GM21619 (cell line): Measurements from ENCODE around the gene NTRK2.
"Not testable (repeated sequence)": the region's sequence is repeated elsewhere in the genome, so short reads cannot be mapped to it uniquely, and the experiment has no call there.

Experiments used
- ATAC-seq: cut with Tn5 transposase; IDR thresholded peaks from one replicate; pipeline ENCODE4 v1.9.1; 2021; ENCODE audit not compliant: unreplicated experiment

NTRK2 gene

DNA sequence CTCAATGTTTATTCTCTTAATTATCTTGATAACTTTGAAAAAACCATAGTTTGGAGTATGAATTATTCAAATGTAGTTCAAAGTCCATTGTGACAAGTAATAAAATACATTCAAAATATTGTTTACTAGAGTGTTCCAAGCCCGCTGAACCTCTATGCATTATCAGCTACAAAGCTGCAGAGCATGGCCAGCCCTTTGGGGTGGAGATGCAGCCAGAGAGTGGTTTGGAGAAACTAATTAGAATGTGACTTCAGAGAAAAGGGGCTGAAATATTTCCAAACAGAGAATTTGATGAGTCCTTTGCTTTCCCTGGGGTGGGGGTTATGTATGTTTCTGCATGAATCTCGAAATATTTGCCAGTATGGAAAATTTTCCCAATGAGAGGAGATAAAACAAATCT is 211.3 kb downstream of the NTRK2 start:
- no peak for ATAC-seq

DNA sequence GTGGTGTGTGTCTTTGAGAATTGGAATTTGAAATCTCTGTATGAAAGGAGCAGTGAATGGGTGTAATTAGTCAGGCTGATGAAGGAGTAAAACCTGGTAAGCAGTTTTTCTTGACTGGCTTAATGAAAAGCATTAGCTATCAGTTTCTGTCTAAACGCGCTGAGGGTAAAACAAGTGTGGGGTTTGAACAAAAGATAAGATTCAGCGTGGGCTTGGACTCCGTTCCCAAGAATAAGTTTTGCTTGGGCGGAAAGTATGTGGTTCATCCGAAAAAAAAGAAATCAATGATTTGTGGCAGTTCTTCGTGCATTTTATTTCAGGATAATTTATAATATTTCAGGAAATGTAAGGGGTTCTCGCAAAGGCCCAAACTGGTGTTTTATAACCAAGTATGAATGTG is 217.3 kb downstream of the NTRK2 start:
- ATAC-seq, result no peak

DNA sequence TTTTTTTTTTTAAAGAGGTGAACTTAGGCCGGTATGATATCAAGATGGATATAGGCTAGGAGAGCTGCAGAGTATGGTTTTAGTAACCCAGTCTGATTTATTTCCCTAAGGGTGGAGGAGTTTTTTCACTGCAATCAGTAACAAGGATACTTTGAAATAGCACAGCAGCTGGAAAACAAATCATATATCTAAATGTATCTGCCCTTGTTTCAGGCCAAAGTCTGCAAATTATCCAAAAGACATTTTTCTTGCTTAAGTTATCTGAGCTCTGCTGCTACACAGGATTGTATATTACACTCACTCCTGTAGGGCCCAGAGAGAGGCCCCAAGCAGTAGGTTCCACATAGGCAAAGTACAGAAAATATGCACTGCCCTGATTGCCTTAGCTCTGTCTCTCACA is 222.4 kb downstream of the NTRK2 start:
- ATAC-seq, result no peak

DNA sequence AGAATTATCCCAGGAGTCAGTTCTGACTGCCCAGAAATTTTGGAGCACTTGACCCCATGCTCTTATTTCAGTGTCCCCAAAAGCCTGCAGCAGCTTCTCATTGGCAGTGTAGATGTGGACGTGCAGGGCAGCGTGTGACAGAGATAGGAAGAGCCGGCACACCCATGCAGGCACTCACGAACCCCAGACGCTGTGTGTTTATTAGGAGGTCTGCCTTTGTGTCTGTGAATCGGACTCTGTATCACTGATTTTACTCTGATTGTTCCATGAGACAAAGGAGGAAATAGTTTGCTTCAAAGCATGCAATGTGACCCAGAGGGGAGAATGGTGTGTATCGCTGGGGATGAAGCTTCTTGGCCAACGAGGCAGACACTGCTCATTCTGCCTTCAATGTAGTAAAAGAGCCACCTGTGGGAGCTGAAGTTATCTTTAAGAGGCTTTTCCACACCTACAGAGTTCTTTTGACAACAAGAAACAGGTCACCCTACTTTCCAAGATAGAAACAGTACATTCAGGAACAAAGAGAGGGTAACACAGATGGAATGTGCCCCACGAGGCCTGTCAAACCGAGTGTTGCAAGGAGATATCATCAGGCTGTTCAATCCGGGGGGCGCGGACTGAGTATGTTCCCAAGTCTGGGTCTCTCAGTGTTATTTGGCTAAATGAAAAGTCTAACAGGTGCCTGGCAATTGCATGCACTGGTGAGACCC is 224.0 kb downstream of the NTRK2 start:
- no peak for ATAC-seq

DNA sequence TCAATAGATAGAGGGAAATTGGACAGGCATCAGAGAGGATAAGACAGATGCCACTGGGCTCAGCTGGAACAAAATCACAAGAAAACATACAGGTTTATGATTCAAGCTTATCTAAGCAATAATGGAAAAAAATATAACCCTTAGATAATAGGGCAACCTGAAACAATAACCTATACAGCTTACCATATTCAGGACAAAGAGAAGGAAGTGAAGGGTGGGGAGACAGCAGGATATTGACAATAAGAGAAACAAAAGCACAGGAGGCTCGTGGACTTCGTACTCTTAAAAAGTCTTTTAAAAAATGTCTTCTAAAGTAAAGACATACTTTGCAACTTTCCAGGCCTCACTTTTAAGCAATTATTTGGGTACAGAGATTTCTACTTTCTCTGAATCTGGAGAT is 225.3 kb downstream of the NTRK2 start:
- no peak for ATAC-seq

DNA sequence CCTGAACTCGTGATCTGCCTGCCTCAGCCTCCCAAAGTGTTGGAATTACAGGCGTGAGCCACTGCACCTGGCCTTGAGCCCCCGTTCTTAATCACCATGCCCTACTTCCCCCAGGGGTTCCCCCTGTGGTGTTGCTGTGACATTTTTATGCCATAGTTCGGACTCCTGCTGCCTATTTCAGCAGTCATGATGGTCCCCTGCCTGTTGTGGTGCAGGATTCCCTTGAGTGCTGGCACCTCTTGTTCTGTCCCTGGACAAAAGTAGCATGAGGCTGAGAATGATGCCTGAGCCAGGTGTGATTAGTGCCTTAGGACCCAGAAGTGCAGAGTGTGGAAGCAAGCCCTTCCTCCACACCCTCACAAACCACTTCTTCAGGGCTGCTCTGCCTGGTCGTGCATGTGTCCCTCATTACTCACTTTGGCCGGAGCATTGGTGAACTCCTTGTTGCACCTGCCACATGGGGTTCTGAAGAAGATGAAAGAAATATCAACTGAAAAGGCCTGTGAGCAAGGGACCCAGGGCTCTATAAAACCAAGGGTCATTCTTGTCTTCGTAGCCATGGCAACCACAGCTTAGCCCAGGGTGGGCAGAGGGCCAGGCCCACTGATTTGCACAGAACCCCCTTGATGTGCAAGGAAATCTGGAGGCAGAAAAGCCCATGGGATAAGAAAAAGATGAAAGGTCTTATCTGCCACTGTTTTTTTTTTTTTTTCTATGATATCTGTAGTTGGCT is 228.0 kb downstream of the NTRK2 start:
- no peak for ATAC-seq

DNA sequence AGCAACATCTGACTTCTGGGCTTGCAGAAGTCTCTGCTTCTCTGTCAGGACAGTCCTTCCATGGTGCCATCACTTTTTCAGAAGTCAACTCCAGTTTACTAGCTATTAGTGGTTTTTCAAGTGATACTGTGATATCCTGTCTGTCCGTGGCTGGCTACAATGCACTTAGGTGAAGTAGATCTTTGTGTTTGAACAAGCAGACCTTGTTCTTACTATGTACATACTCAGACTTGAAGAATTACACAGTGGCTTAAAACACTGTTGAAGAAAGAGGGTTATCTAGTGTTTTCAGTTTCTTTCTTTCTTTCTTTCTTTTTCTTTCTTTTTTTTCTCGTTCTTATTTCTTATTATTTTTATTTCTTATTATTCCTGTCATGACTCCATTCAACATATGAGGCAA is 228.7 kb downstream of the NTRK2 start:
- ATAC-seq, result no peak

DNA sequence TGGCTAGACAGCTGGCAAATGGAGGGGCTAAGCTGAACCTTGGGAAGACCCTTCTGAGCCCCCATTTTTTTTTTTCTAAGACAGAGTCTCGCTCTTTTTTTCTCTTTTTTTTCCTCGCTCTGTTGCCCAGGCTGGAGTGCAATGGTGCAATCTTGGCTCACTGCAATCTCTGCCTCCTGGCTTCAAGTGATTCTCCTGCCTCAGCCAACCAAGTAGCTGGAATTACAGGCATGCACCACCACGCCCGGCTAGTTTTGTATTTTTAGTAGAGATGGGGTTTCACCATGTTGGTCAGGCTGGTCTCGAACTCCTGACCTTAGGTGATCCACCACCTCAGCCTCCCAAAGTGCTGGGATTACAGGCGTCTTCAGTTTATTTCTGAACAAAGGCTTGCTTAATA is 229.1 kb downstream of the NTRK2 start:
- ATAC-seq, result not testable (repeated sequence)

DNA sequence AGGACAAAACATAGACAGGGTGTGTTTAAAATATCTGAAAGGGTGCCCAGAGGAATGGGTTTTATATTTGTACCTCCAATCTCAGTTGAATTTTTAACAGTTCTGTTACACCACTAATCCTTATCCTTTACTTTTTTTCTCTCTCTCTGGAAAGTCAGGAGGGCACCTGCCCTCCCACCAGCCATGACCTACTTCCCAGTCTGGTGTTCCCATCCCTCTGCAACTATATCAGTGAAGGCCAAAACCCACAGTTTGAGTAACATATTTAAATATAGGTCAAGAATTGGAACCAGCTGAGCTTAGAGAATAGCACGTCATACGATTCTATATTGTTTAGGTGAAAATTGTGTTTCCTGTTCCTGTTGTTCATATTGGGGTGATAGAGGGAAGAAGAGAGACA is 229.8 kb downstream of the NTRK2 start:
- ATAC-seq, result no peak

DNA sequence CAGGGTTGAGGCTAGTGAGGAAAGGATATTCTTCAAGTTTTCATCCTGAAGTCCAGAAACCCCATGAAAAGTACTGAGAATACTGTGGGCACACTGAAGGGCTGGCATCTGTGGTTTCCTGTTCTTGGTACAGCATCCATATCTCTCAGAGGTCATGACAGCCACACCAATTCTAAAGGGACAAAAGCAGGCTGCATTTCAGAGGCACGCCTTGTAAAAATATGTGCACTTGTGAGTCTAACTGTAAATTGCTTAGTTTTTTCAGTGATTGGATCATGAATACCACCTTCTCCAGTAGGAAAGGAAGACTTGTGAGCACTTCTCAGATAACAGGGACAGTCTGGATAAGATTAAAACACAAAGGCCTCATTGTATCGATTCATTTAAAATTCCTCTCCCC is 230.9 kb downstream of the NTRK2 start:
- ATAC-seq, result no peak

DNA sequence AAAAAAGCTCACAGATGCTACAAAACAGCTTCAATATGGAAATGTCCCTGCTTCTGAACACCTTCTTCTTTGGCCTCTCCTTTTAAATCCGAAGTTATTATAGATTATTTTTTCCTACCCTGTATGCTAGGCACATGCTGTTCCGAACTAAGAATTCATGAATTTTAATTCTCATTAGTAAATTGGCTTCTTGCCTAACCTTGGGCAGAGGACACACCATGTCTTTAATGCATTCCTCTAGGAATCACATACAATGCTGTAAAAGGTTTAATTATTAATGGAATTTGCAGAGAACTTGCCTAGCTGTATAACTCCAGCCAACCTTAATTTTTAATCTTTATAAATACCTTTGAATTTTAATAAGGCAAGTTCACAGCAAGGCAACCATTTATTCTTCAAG is 234.4 kb downstream of the NTRK2 start:
- ATAC-seq, result no peak

DNA sequence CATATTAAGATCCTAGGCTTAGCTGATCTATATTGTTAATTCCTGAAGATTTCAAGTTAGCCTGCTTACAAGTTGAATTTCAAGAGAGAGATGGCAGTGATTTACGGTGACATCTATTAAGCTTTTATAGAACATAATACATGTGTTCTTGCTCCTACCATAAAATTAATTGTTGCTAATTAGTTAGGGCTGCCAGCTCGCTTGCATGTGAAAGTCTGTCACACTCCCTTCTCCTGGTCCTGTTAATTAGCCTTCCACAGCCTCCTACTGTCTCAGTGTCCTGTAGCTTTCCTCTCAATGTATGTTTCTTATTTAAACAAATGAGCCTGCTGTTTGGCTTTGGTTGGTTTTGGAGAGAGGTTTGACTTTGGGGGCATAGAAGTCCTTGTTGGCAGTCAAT is 247.2 kb downstream of the NTRK2 start:
- ATAC-seq, result no peak

DNA sequence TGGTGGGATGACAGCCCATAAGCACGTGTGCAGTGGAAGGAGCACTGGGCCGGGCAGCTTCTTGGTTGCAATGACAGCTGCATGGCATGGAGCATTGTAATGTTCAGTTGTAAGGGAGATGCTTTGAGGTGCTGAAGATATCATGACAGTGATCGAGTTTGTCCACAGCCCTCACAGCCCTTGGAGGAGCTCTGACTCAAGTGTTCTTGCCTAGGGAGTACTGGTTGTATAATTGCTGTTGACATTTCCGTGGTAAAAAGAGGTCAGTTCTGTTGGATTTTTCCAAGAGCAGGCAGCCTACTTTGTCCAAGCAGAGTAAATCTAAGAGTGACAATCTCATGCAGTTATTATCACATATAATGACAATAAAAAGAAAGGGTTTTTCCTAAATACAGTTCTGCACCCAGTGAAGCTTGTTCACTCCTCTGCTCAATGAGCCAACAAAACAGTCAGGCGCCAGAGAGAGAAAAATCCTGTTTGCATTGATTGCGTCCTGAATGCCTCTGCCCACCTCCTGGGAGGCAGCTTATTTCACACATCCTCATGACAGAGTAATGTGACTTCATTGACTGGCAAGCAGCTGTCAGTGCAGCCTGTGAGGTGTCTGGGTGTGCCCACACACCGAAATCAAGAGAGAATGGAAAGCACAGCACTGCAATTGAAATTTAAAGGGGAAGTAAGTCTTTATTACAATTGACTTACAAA is 248.0 kb downstream of the NTRK2 start:
- no peak for ATAC-seq

DNA sequence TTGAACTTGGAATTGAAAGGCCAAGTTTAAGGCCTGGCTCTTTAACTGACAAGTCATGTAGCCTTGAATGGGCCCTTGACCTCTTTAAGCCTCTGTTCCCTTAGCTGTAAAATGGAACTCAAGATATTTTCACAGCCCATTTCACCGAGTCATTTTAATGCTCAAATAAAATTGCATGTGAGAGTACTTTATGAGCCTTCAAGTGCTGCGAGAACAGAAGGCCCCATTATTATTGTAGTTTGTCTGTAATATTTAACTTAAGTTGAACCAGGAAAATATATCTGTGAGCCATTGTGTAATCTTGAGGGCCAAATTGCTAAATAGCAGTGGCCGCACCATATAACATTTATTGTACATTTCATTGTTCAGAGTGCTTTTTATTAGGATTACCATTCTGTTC is 249.9 kb downstream of the NTRK2 start:
- no peak for ATAC-seq

DNA sequence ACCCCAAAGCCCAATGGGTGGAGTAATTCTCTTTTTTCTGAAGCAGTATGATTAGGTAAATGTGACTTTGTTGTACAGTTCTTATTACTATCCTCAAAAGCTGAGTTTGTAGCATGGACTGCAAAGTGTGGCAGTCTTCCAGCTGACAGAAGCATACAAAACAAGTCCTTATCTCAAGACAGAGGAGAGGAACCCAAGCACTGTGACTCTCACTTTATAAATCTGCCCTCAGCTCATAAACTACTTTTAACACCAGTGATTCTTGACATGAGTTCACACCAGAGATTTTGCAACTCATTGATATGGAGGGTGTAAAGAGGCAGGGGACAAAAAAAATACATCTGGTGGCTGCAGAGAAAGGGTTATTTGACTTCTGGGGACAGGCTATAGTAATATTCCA is 251.6 kb downstream of the NTRK2 start:
- ATAC-seq, result no peak

DNA sequence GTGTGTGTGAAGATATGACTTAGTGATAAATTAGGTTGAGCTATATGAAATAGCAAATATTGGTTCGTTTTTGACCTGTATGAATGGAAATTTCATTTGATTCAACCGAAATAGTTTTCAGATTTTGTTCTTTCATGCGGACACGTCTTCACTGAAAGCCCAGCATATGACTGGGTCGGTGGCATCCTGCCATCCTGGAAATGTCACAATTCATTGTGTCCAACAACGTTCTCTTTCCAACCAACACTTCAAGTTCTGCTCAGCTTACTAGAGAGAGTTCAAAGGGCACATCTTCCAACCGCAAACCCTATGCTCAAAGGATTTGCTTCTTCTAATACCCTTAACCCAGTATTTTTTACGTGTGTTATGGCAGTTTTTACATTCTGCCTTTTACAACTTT is 252.5 kb downstream of the NTRK2 start:
- ATAC-seq, result no peak

DNA sequence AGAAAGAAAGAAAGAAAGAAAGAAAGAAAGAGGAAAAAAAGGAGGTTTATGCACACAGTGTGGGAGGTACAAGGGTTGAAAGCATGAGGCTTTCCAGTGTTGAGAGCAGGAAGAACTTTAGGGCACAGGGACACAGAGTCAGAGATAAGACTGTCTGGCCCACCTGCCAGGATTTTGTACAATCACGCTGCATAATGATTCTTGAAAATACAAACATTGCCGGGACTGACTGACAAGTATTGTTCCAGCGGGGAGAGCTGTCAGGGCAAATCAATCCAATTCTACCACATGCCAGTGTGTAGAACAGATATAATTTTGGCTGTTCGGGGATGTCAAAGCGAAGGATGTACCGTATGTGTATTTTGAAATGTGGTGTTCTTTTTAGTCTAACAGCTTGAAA is 254.7 kb downstream of the NTRK2 start:
- ATAC-seq, result no peak

DNA sequence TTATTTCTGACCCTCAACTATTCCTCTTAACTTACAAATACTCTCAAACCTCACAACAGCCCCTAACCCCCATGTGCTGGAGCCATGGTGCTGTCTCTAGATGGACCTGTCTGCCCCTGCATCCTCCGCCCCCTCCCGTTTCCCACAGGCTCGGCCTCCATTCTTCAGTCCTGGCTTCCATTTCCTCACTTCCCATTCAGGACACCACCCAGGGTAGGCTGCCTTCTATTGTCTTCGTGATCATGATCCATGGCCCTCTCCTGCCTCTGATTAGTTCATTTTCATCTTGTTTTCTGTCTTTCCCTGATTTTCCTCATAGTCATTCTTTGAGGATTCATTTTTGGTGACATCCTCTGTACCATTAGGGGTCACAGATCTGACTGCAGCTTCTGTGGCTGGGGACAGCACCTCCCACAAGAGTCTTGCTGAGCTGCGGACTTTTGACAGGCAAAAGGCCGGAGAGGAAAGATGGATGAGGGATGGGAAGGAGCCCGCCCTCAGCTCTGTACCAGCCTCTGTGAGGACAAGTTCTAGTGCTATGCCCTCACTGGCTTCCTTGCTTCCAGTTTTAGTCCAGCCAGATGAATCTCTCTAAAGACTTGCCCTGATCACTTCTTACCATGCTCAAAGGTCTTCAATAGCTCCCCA is 255.8 kb downstream of the NTRK2 start:
- ATAC-seq, result no peak

DNA sequence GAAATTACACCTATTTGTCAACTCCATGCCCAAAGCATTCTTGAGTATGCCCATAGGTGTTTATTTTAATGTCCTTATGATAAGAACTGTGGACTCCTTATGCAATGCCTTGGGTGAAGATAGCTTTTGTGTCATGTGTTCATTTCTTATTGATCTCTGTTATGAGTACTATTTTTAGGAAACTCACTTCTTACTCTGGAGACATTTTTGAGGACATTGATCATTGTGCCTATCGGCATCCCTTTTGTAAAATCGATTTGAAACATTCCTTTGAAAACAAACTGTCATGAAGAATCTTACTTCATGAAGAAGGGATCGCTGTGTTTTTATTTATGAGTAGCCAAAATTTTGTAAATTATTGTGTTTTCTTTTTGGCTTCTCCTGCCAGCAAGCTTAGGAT is 257.3 kb downstream of the NTRK2 start:
- no peak for ATAC-seq

DNA sequence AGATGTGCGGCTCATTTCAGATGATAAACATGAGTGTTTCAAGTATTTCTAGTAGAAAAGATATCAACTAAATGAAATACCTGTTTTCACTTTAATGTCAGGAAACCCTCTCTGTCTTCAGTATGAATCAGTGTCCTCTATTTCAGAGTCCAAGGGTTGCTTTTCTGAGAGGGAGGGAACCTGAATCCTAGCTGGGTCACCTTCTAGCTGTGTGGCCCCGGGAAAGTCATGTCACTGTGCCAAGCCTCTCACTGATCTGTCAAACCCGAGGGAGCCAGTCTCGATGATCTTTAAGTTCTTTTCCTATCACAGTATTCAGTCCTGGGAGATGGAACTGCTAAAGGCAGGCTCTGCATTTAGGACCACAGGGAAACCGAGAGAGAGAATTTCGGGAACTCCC is 258.9 kb downstream of the NTRK2 start:
- ATAC-seq, result no peak

DNA sequence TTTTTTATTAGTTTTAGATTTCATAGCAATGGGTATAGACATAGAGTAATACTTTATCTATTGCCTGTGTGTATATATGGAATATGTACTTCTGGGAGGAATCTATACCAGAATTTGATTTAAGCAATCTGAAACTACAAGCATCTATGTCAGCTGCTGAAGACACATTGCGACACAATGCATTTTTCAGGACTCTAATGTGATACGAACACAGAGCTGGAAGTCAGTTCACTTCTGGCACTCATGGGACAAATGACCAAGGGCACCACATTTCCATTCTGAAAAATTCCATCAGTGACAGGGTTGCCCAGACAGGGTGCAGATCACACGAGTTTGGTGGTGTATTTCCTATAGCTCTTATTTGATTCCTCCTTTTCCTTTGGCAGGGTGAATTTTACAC is 259.5 kb downstream of the NTRK2 start:
- ATAC-seq, result no peak
